Stimulated activated CD4-positive, alpha-beta T cell treated with anti-CD3 and anti-CD28 coated beads, Interleukin-2, amount 100 ng/mL, for 24 hours (primary cell): ENCODE data around the gene TNKS1BP1.

Experiments used
- DNase-seq, 2 donors: peaks; one replicate each; pipeline ENCODE4 v3.0.0-alpha.2; 2020

TNKS1BP1 gene

GRCh38 chr11:57324154-57324885 lies 432 bp downstream of the TNKS1BP1 start:
- DNase-seq, result peak; percentile 14 to 45

GRCh38 chr11:57323855-57324153 lies 948 bp downstream of the TNKS1BP1 start:
- DNase-seq, result no peak

GRCh38 chr11:57323167-57323854 lies 1.4 kb downstream of the TNKS1BP1 start:
- DNase-seq, result no peak

- DNase-seq, result peak in 1 of 2 donors; percentile 17
Measured at GRCh38 chr11:57322256-57323166, 2.2 kb downstream of the TNKS1BP1 start.

GRCh38 chr11:57321388-57322255 lies 3.1 kb downstream of the TNKS1BP1 start:
- no peak for DNase-seq

- DNase-seq, result no peak
Measured at GRCh38 chr11:57320719-57321387, 3.9 kb downstream of the TNKS1BP1 start.

- DNase-seq, result no peak
Measured at GRCh38 chr11:57320067-57320718, 4.6 kb downstream of the TNKS1BP1 start.

GRCh38 chr11:57318178-57318577 lies 6.6 kb downstream of the TNKS1BP1 start:
- no peak for DNase-seq

GRCh38 chr11:57316017-57316416 lies 8.7 kb downstream of the TNKS1BP1 start:
- no peak for DNase-seq

GRCh38 chr11:57315491-57315890 lies 9.3 kb downstream of the TNKS1BP1 start:
- no peak for DNase-seq

- no peak for DNase-seq
Measured at GRCh38 chr11:57314221-57314973, 10.4 kb downstream of the TNKS1BP1 start.

- DNase-seq, result no peak
Measured at GRCh38 chr11:57313788-57314135, 11.0 kb downstream of the TNKS1BP1 start.

GRCh38 chr11:57313071-57313787 lies 11.5 kb downstream of the TNKS1BP1 start:
- DNase-seq, result no peak

- DNase-seq, result no peak
Measured at GRCh38 chr11:57312511-57313021, 12.2 kb downstream of the TNKS1BP1 start.

- DNase-seq, result peak; percentile 63 to 84
Measured at GRCh38 chr11:57311109-57311936, 13.4 kb downstream of the TNKS1BP1 start.

GRCh38 chr11:57310630-57311086 lies 14.1 kb downstream of the TNKS1BP1 start:
- DNase-seq, result no peak

- no peak for DNase-seq
Measured at GRCh38 chr11:57310091-57310490, 14.7 kb downstream of the TNKS1BP1 start.
